Hypothalamus (tissue), 51 donors: ENCODE results near the gene ANP32A.
"Not testable (repeated sequence)": the region's sequence is repeated elsewhere in the genome, so short reads cannot be mapped to it uniquely, and the experiment has no call there.

Source experiments
- DNase-seq, 51 donors: peaks; one replicate each; lab custom pipeline; 2025; lab: John Stamatoyannopoulos, UW

The ANP32A gene

GRCh38 chr15:68765602-68766368, 54.9 kb downstream of the ANP32A start:
- DNase-seq, result no peak

DNA sequence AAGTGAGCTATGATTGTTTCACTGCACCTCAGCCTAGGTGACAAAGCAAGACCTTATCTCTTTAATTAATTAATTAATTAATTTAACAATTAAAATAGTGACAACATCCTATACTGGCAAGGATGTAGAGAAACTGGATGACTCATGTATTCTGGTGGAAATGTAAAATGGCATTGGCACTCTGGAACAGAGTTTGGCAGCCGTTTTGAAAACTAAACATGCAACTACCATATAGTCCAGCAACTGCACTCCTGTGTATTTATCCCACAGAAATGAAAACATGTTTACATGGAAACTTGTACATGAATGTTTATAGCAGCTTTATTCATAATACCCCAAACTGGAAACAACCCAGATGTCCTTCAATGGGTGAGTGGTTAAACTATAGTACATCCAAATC, 56.6 kb downstream of the ANP32A start:
- DNase-seq, result no peak

GRCh38 chr15:68763063-68763462, 57.6 kb downstream of the ANP32A start:
- no peak for DNase-seq

DNA sequence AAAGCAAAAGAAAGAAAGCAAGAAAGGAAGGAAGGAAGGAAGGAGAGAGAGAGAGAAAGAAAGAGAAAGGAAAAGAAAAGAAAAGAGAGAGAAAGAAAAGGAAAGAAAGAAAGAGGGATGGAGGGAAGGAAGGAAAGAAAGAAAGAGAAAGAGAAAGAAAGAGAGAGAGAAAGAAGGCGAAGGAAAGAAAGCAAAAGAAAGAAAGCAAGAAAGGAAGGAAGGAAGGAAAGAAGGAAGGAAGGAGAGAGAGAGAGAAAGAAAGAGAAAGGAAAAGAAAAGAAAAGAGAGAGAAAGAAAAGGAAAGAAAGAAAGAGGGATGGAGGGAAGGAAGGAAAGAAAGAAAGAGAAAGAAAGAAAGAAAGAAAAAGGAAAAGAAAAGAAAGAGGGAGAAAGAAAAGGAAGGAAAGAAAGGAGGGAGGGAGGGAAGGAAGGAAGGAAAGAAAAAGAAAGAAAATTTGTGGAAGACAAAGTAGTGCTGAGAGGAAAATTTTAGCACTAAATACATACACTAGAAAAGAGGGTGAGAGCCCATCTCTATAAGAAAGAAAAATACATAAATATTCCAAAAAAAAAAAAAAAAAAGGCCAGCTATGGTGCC, 60.6 kb downstream of the ANP32A start:
- DNase-seq, result not testable (repeated sequence)

DNA sequence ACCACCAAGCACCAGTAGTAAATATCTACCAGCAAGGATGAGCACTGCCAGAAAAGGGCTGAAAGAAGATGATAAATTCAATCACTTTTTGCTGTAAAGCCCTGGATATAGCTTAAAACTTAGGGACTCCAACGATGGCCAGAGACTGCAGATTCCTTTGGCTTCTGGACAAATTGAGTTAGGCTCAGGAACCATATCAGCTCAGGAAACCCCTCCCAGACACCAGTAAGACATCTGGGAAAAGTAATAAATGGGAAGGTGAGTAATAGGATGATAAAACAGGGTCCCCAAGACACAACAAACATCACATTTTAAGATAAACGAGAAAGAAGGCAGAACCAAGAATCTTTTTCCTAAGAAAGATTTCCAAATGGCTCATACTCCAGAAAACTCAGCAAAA, 65.0 kb downstream of the ANP32A start:
- no peak for DNase-seq

DNA sequence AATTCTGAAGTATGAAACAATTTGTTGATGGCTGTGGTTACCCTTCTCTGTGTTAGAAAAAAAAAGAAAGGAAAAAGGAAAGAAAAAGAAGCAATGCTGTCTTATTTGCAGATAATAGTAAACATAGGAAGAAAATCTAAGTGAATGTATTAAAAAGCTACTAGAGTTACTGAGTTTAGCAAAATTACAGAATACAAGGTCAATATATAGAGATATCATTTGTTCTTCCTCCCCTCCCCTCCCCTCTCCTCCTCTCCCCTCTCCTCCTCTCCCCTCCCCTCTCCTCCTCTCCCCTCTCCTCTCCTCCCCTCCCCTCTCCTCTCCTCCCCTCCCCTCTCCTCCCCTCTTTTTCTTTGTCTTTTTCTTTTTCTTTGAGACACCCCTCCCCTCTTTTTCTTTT, 69.1 kb downstream of the ANP32A start:
- DNase-seq, result no peak

DNA sequence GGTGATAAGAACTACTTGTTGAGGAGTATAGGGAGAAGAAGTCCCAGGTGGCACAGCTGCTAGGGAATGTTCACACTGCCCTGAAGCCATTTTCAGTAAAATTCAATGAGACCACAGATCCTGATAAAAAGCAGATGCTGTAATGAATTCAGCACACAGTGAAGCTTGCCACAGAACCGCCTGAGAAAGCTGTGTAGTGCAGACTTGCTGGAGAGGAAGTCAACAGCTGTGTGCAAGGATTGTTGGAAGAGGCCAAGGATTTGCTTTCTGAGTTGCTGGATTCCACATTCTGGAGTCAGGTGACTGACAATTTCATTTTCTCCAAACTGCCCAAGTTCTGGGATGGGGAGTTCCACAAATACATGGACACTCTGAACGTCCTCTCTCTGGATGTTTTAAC, 70.9 kb downstream of the ANP32A start:
- no peak for DNase-seq

DNA sequence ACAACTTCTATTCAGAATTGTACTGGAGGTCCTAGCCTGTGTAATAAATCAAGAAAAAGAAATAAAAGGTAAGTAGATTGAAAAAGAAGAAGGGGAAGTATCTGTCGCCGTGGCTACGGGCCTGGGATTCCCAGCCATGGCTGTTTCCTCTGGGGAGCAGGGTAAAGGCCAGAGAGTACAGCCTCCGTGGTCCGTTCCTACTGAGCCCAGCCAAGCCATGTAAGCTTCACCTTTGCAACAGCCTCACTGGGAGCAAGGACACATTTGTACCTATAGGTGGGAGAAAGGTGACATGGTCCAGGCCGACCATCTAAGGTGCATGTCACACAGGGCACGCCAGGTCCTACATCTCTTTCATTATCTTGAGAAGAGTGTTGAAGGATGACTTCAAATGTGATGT, 71.3 kb downstream of the ANP32A start:
- no peak for DNase-seq

DNA sequence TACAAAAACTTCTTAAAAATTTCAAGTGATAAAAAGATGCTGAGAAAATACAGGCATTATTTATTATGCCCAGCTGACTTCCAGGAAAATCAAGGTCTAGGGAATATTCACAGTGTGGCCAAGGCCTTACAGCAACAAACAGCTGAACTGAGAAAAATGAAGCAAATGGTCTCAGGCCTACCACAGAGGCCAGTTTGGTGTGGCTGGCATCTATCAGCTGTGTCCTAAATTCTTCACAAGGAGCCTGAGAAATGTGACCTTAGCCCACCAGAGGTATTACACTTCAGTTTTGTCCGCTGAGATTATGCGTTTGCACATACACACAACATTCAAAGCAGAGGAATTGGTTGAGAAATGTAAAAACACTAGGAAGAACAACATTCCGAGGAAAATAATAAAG, 77.4 kb downstream of the ANP32A start:
- DNase-seq, result no peak

DNA sequence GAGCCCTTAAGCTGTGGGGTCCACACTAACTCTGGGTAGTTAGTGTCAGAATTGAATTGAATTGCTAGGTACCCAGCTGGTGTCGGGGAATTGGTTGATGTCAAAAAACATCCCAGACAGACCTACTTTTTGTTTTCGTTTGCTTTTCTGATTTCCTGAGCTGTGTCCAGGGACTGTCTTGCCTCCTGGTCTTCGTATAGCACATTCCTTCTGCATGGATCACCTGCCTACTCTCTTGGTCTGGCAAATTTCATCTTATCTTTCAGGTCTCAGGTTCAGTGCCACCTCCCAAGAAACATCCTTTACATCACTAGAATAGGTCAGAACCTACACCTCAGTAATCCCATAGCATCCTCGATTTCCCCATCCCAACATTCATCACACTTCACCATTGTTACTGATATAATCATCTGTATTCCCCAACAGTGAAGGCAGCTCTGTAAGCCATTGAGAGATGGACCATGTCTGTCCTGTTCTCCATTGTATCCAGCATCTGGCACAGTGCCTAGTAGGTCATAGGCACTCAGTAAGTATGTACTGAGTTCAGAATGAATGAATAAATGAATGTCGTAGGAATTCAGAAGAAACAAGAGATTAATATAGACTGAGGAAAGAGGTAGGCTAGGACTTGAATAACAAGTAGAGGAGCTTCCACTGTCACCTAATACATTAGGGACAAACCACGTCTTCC, 81.2 kb downstream of the ANP32A start:
- DNase-seq, result peak in 16 of 51 donors; percentile 12 to 50 (median 32)

DNA sequence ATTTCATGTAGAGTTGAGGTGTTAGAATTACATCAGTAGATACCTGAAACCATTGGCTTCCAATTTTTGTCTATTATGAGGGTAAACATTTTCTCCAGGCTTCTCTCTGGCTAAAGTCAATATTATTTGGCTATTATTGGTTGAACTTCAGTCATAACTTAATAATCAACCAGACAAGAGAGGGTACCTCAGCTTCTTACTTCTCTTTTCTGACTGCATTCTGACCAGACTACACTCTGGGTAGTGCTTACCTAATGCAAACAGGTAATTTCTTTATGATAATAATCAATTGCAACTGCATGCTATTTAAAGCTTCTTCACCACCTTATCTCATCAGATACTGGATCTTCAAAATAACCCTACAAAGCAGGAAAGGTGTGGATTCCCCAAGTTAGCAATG, 85.1 kb downstream of the ANP32A start:
- DNase-seq, result no peak

- DNase-seq, result no peak
Observed at GRCh38 chr15:68734881-68735280, 85.8 kb downstream of the ANP32A start.

DNA sequence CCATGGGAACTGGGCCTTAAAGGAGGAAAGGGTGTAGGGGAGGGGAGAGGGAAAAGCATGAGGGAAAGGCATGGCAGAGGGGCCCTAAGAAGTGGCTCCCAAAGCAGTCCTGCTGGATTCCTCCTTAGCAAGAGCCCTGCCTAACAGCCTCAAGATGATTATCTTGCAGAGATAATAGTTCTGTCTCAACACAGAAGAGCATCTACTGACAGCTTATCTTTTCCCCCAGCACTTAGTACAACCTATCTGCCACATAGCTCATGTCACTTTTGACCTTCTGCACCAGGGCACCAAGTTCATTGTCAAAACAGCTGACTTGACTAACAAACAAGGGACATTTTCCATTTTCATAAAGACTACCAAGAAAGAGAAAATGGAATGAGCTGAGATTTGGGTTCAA, 86.3 kb downstream of the ANP32A start:
- DNase-seq, result no peak

- peak in 1 of 51 donors; percentile 6 for DNase-seq
Observed at GRCh38 chr15:68733666-68734065, 87.0 kb downstream of the ANP32A start.

- no peak for DNase-seq
Observed at GRCh38 chr15:68732451-68732850, 88.2 kb downstream of the ANP32A start.

DNA sequence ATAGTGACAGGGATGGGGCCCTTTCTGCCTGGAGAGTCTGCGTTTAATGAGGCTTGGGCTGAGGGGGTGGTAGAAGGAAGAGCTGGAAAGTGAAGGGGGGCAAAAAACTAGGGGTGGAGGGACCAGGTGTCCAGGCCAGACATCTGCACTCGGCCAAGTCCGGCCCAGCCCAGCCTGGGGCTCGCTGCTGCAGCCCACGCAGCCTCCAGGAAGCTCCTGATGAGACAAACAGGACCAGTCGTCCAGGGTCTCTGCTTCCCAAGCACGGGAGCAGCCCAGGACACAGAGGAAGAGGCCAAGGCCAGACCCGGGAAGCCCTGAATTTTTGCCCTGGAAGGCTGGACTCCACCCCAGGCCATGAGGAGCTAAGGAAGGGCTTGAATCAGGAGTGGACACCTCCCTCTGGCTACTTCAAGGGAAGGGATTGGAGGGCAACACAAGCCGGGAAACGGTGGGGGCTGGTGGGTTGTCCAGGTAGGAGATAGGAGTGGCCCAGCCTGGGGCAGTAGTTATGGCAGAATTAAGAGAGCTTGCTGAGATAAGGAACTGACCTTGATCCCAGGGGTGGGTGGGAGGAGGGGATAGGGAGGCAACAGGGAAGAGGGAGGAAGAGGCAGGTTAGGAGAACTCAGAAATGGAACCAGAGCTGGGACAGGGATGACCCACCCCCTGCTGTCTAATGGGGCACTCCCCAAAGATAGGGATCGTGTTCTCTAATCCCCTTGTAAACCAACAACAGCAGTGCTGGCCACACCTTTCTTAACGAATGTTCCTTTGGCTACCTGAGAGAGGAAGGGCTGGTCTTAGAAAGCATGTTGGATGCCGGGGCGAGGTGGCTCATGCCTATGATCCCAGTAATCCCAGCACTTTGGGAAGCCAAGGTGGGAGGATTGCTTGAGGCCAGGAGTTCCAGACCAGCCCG, 89.5 kb downstream of the ANP32A start:
- no peak for DNase-seq

DNA sequence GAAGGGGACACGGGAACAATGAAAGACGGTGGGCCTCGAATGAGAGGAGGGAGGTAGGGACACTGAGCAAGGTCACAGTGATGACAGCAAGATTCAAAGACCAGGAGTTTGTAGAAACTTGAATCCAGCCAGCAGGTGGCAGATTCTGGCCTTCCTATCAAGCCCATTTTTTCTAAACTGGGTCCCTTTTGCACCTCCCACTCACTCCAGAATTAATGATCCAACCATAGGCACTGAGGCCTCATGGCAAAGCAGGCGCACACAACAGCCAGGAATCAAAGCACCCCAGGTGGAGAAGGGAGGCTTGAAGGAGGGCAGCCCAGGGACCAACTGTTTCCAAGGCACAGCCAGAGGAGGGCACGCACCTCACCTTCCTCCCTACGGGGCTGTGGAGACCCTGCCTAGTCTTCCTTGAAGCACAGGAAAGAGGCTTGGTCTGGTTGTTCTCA, 90.2 kb downstream of the ANP32A start:
- peak in 27 of 51 donors; percentile 4 to 67 (median 40) for DNase-seq

GRCh38 chr15:68729789-68730411, 90.8 kb downstream of the ANP32A start:
- peak in 4 of 51 donors; percentile 9 to 49 (median 12) for DNase-seq
